Liver (tissue), 3 donors: Measurements from ENCODE around the gene TENT5C.

Experiments used
- HNF4G ChIP-seq: IDR thresholded peaks from 2 replicates; pipeline ENCODE4 v1.6.1; 2016; ENCODE audit warnings: antibody characterized with exemption
- SP1 ChIP-seq: IDR thresholded peaks from 2 replicates; pipeline ENCODE4 v1.6.1; 2018; ENCODE audit warnings: antibody characterized with exemption, mild to moderate bottlenecking
- TAF1 ChIP-seq: conservative IDR thresholded peaks from 2 replicates; pipeline ENCODE4 v1.6.1; 2016; ENCODE audit warnings: antibody characterized with exemption, mild to moderate bottlenecking
- YY1 ChIP-seq: IDR thresholded peaks from 2 replicates; pipeline ENCODE4 v1.6.1; 2016; ENCODE audit warnings: antibody characterized with exemption, mild to moderate bottlenecking
- TF ChIP-seq, protein P1 (sequence below): fragments of 150-350 bp; IDR thresholded peaks from 2 replicates; pipeline ENCODE4 v1.5.1; 2017; ENCODE audit warnings: improper control_type of control experiment, low read depth, low read length; ENCODE audit not compliant: missing input control
- TF ChIP-seq, protein P2 (sequence below): IDR thresholded peaks from 2 replicates; pipeline ENCODE4 v1.6.1; 2016; ENCODE audit warnings: antibody characterized with exemption
- donor health status: healthy.
- donor health status: healthy.

DNA sequence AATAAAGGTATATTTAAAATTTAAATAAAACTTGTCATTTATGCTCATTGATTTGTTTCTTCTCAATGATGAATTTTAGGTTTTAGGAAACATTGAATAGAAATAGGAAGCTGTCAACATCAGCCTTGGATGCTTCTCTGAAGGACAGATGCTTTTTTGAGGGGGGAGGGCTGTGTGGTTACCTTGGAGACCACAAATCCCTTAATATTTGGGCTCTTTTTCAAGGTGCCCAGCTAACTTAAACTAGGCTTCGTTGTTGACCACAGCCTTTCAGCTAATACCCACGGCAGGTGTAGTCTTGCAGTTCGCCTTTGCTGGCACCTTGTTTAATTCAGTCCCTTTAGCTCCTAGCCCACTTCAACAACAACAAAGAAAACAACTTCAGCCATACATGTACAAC lies 22.5 kb downstream of the TENT5C start:
- TF ChIP-seq, protein P1, sequence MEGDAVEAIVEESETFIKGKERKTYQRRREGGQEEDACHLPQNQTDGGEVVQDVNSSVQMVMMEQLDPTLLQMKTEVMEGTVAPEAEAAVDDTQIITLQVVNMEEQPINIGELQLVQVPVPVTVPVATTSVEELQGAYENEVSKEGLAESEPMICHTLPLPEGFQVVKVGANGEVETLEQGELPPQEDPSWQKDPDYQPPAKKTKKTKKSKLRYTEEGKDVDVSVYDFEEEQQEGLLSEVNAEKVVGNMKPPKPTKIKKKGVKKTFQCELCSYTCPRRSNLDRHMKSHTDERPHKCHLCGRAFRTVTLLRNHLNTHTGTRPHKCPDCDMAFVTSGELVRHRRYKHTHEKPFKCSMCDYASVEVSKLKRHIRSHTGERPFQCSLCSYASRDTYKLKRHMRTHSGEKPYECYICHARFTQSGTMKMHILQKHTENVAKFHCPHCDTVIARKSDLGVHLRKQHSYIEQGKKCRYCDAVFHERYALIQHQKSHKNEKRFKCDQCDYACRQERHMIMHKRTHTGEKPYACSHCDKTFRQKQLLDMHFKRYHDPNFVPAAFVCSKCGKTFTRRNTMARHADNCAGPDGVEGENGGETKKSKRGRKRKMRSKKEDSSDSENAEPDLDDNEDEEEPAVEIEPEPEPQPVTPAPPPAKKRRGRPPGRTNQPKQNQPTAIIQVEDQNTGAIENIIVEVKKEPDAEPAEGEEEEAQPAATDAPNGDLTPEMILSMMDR = no peak
- TF ChIP-seq TAF1 (no peak), YY1 (no peak), HNF4G (no peak), SP1 (no peak)
- TF ChIP-seq, protein P2, sequence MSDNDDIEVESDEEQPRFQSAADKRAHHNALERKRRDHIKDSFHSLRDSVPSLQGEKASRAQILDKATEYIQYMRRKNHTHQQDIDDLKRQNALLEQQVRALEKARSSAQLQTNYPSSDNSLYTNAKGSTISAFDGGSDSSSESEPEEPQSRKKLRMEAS = no peak
